GM21717 (cell line): ENCODE data around the gene SLC6A8.
"Not testable (repeated sequence)": the region's sequence is repeated elsewhere in the genome, so short reads cannot be mapped to it uniquely, and the experiment has no call there.

Experiments used
- ATAC-seq: cut with Tn5 transposase; IDR thresholded peaks from one replicate; pipeline ENCODE4 v1.9.1; 2021; ENCODE audit warnings: mild to moderate bottlenecking, moderate library complexity; ENCODE audit not compliant: unreplicated experiment

SLC6A8 gene

DNA sequence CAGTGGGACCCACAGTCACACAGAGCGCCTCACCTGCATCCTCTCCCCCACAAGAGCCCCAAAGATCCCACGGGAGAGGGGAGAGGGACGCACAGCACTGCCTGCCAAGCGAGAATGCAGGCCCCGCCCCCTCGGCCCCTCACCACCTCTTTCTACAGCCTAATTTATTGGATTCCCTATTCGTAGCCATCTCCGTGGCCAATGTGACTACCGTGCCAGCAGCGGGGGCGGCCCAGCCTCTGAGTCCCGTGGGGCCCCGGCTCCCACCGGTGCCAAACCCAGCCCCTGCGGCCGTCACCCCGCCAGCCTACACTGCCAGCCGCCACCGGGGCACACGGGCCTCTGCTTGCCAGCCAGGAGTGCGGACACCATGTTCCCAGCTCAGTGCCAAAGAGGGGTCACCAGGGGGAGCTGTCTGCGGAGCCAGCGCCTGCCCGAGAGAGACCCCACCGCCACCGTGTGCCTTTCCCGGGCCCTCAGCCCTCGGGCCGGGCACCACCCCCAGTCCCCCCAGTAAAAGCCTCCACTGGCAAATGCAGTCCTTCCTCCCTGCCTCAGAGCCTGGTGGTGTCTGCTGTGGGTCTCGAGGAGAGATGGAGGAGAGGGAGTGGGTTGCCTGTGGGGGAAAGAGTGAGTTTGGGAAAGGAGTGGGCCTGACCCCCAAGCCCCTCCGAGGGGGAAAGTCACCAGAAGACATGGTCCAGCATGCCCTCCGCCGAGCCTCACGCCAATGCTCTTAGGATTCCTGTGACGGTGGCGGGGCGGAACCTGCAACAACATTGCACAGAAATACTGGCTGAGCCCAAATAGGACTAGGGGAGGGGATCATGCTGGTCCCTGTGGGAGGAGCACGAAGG, 56.7 kb downstream of the SLC6A8 start:
- no peak for ATAC-seq

DNA sequence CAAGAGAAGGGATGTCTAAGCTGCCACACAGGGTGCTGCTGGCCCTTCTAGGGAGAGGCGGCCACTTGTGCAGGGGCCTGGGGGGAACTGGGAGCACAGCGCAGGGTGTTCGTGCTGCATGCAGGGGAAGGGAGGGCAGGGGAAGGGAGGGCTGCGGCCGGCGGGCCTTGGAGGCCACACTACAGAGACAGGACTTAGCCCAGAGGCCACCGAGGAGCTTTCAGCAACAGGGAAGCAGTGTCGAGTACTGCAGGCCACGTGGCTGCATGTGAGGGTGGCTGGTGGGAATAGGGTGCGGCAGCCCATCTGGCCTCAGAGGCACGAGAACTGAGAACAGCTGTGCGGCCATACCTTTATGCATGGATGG, 57.3 kb downstream of the SLC6A8 start:
- ATAC-seq: not testable (repeated sequence)
